Measurements from ENCODE around the gene TM7SF2.
A peak's percentile ranks its signal among the peaks of the same experiment; 100 is the strongest.
"Not testable (repeated sequence)": the region's sequence is repeated elsewhere in the genome, so short reads cannot be mapped to it uniquely, and the experiment has no call there.

TM7SF2 gene

GRCh38 chr11:65117206-65118096 lies 5.8 kb downstream of the TM7SF2 start, which contains the start of gene ZNHIT2:
Gene ZNHIT2 (minus strand): TSS chr11:65117701. CDS start chr11:65117653, 48 bp downstream.
- H3K4me1 ChIP-seq (ENCODE audit: insufficient read depth, low read length): peaks cover 34% of the 10 kb centered on the region
- peak within 1 kb of the TSS; percentile 92 for H3K27ac ChIP-seq (ENCODE audit: low read depth, low read length)
- H3K4me3 ChIP-seq (ENCODE audit: low read depth in 1 of 2, low read length in 2 of 2): peak within 1 kb of the TSS; percentile 66 to 91
- H3K36me3 ChIP-seq (ENCODE audit: insufficient read depth, low read length): peaks cover 26% of the 10 kb centered on the region
- no peaks in the 10 kb centered on the region for H3K9me3 ChIP-seq (ENCODE audit: low read length)
- peak within 1 kb of the TSS; percentile 59 for H3K9ac ChIP-seq (ENCODE audit: low read length)
- H3K27me3 ChIP-seq (ENCODE audit: control insufficient read depth in 1 of 2, insufficient read depth in 2 of 2, low read length in 2 of 2): peaks cover 0 to 6% of the 10 kb centered on the region in 2 donors

GRCh38 chr11:65118097-65118837 lies 6.6 kb downstream of the TM7SF2 start:
- no peaks in the 10 kb centered on the region for H3K9me3 ChIP-seq (ENCODE audit: low read length)
- peaks cover 26% of the 10 kb centered on the region for H3K36me3 ChIP-seq (ENCODE audit: insufficient read depth, low read length)
- peaks cover 28% of the 10 kb centered on the region for H3K4me1 ChIP-seq (ENCODE audit: insufficient read depth, low read length)
- no peak overlapping the region for H3K27ac ChIP-seq (ENCODE audit: low read depth, low read length)
- H3K27me3 ChIP-seq (ENCODE audit: control insufficient read depth in 1 of 2, insufficient read depth in 2 of 2, low read length in 2 of 2): peaks cover 0 to 1% of the 10 kb centered on the region in 2 donors
- no peak overlapping the region for H3K4me3 ChIP-seq (ENCODE audit: low read depth in 1 of 2, low read length in 2 of 2)
- H3K9ac ChIP-seq (ENCODE audit: low read length): no peak overlapping the region

GRCh38 chr11:65118891-65119669 lies 7.4 kb downstream of the TM7SF2 start:
- H3K27me3 ChIP-seq (ENCODE audit: control insufficient read depth in 1 of 2, insufficient read depth in 2 of 2, low read length in 2 of 2); H3K9me3 ChIP-seq (ENCODE audit: low read length); H3K27ac ChIP-seq (ENCODE audit: low read depth, low read length); H3K9ac ChIP-seq (ENCODE audit: low read length); H3K4me3 ChIP-seq (ENCODE audit: low read depth in 1 of 2, low read length in 2 of 2): not testable (repeated sequence)
- Histone ChIP-seq H3K36me3 (ENCODE audit: insufficient read depth, low read length) (peaks cover 27% of the 10 kb centered on the region), H3K4me1 (ENCODE audit: insufficient read depth, low read length) (peaks cover 23% of the 10 kb centered on the region)

- no peaks in the 10 kb centered on the region for H3K27me3 ChIP-seq (ENCODE audit: control insufficient read depth in 1 of 2, insufficient read depth in 2 of 2, low read length in 2 of 2)
- H3K9ac ChIP-seq (ENCODE audit: low read length): no peak overlapping the region
- H3K9me3 ChIP-seq (ENCODE audit: low read length): no peaks in the 10 kb centered on the region
- H3K4me1 ChIP-seq (ENCODE audit: insufficient read depth, low read length): peaks cover 23% of the 10 kb centered on the region
- H3K36me3 ChIP-seq (ENCODE audit: insufficient read depth, low read length): peaks cover 33% of the 10 kb centered on the region
- no peak overlapping the region for H3K27ac ChIP-seq (ENCODE audit: low read depth, low read length)
- no peak overlapping the region for H3K4me3 ChIP-seq (ENCODE audit: low read depth in 1 of 2, low read length in 2 of 2)
Measured at GRCh38 chr11:65119670-65119995, 8.0 kb downstream of the TM7SF2 start.

GRCh38 chr11:65120831-65121230 lies 9.2 kb downstream of the TM7SF2 start:
- peak overlapping the region; percentile 98 for H3K27ac ChIP-seq (ENCODE audit: low read depth, low read length)
- peak overlapping the region; percentile 79 for H3K9ac ChIP-seq (ENCODE audit: low read length)
- H3K4me1 ChIP-seq (ENCODE audit: insufficient read depth, low read length): peaks cover 22% of the 10 kb centered on the region
- H3K9me3 ChIP-seq (ENCODE audit: low read length): no peaks in the 10 kb centered on the region
- peak overlapping the region in 1 of 2 donors; percentile 73 for H3K4me3 ChIP-seq (ENCODE audit: low read depth in 1 of 2, low read length in 2 of 2)
- no peaks in the 10 kb centered on the region for H3K27me3 ChIP-seq (ENCODE audit: control insufficient read depth in 1 of 2, insufficient read depth in 2 of 2, low read length in 2 of 2)
- H3K36me3 ChIP-seq (ENCODE audit: insufficient read depth, low read length): peaks cover 40% of the 10 kb centered on the region

GRCh38 chr11:65121447-65121864 lies 9.8 kb downstream of the TM7SF2 start:
- H3K27me3 ChIP-seq (ENCODE audit: control insufficient read depth in 1 of 2, insufficient read depth in 2 of 2, low read length in 2 of 2): no peaks in the 10 kb centered on the region
- peak overlapping the region; percentile 98 for H3K27ac ChIP-seq (ENCODE audit: low read depth, low read length)
- peaks cover 16% of the 10 kb centered on the region for H3K4me1 ChIP-seq (ENCODE audit: insufficient read depth, low read length)
- H3K9ac ChIP-seq (ENCODE audit: low read length): peak overlapping the region; percentile 79
- peak overlapping the region; percentile 73 to 88 for H3K4me3 ChIP-seq (ENCODE audit: low read depth in 1 of 2, low read length in 2 of 2)
- peaks cover 44% of the 10 kb centered on the region for H3K36me3 ChIP-seq (ENCODE audit: insufficient read depth, low read length)
- no peaks in the 10 kb centered on the region for H3K9me3 ChIP-seq (ENCODE audit: low read length)

GRCh38 chr11:65121865-65122696 lies 10.4 kb downstream of the TM7SF2 start, which contains the start of the genes FAU and MRPL49:
Gene FAU (minus strand): TSS chr11:65122134. CDS start chr11:65121813, 321 bp downstream.
Gene MRPL49 (plus strand): TSS chr11:65122321. CDS start chr11:65122347, 26 bp downstream.
- Histone ChIP-seq H3K9me3 (ENCODE audit: low read length) (no peaks in the 10 kb centered on the region), H3K36me3 (ENCODE audit: insufficient read depth, low read length) (peaks cover 50% of the 10 kb centered on the region), H3K27ac (ENCODE audit: low read depth, low read length) (peak within 1 kb of the TSS; percentile 98), H3K9ac (ENCODE audit: low read length) (peak within 1 kb of the TSS; percentile 79), H3K27me3 (ENCODE audit: control insufficient read depth in 1 of 2, insufficient read depth in 2 of 2, low read length in 2 of 2) (no peaks in the 10 kb centered on the region), H3K4me3 (ENCODE audit: low read depth in 1 of 2, low read length in 2 of 2) (peak within 1 kb of the TSS; percentile 73 to 88), H3K4me1 (ENCODE audit: insufficient read depth, low read length) (peaks cover 11% of the 10 kb centered on the region)

- Histone ChIP-seq H3K27ac (ENCODE audit: low read depth, low read length) (no peak overlapping the region), H3K36me3 (ENCODE audit: insufficient read depth, low read length) (peaks cover 63% of the 10 kb centered on the region), H3K4me3 (ENCODE audit: low read depth in 1 of 2, low read length in 2 of 2) (no peak overlapping the region), H3K27me3 (ENCODE audit: control insufficient read depth in 1 of 2, insufficient read depth in 2 of 2, low read length in 2 of 2) (no peaks in the 10 kb centered on the region), H3K9me3 (ENCODE audit: low read length) (no peaks in the 10 kb centered on the region), H3K9ac (ENCODE audit: low read length) (no peak overlapping the region), H3K4me1 (ENCODE audit: insufficient read depth, low read length) (peaks cover 11% of the 10 kb centered on the region)
Measured at GRCh38 chr11:65124480-65125196, 13.0 kb downstream of the TM7SF2 start.

- Histone ChIP-seq H3K27ac (ENCODE audit: low read depth, low read length) (no peak overlapping the region), H3K4me3 (ENCODE audit: low read depth in 1 of 2, low read length in 2 of 2) (no peak overlapping the region), H3K9ac (ENCODE audit: low read length) (no peak overlapping the region), H3K36me3 (ENCODE audit: insufficient read depth, low read length) (peaks cover 63% of the 10 kb centered on the region), H3K4me1 (ENCODE audit: insufficient read depth, low read length) (peaks cover 11% of the 10 kb centered on the region), H3K9me3 (ENCODE audit: low read length) (no peaks in the 10 kb centered on the region), H3K27me3 (ENCODE audit: control insufficient read depth in 1 of 2, insufficient read depth in 2 of 2, low read length in 2 of 2) (no peaks in the 10 kb centered on the region)
Measured at GRCh38 chr11:65125197-65126056, 13.8 kb downstream of the TM7SF2 start.

Measured in muscle layer of colon (tissue), 2 donors.